Glutamatergic neuron (in vitro differentiated cells): ENCODE measurements around the gene FLRT2. TPM values are rescaled to one million over a fixed set of nuclear protein-coding genes. Genes with fewer than 3 reads are reported as not detected.

Experiments
- DNase-seq: peaks from one replicate; pipeline ENCODE4 v3.0.0; 2022
- H3K27ac Mint-ChIP-seq: one replicate; pipeline ENCODE4 v1.8.0; 2020; ENCODE audit warnings: mild to moderate bottlenecking, mixed read lengths, inconsistent platforms; ENCODE audit not compliant: unreplicated experiment
- H3K27me3 Mint-ChIP-seq: one replicate; pipeline ENCODE4 v1.8.0; 2020; ENCODE audit warnings: mild to moderate bottlenecking, moderate library complexity, mixed read lengths, inconsistent platforms; ENCODE audit not compliant: unreplicated experiment
- H3K36me3 Mint-ChIP-seq: one replicate; pipeline ENCODE4 v1.8.0; 2020; ENCODE audit warnings: mild to moderate bottlenecking, mixed read lengths, inconsistent platforms; ENCODE audit not compliant: unreplicated experiment
- H3K4me1 Mint-ChIP-seq: one replicate; pipeline ENCODE4 v1.8.0; 2020; ENCODE audit warnings: mild to moderate bottlenecking, low read depth, mixed read lengths, inconsistent platforms; ENCODE audit not compliant: unreplicated experiment
- H3K4me3 Mint-ChIP-seq: one replicate; pipeline ENCODE4 v1.8.0; 2020; ENCODE audit warnings: mild to moderate bottlenecking, mixed read lengths, inconsistent platforms; ENCODE audit not compliant: unreplicated experiment
- H3K9me3 Mint-ChIP-seq: one replicate; pipeline ENCODE4 v1.8.0; 2020; ENCODE audit warnings: mild to moderate bottlenecking, moderate library complexity, mixed read lengths, inconsistent platforms; ENCODE audit not compliant: unreplicated experiment
- CTCF ChIP-seq: fragments of 200-600 bp; sonication (generic); IDR thresholded peaks from one replicate; pipeline ENCODE4 v1.5.0; 2021; ENCODE audit not compliant: partially characterized antibody, unreplicated experiment
- total RNA-seq: library from RNA; stranded (reverse); fragmentation: NEBNext Ultra II Directional; extraction: Animal tissue kit (Norgen Biotek cat#: 25700); gene quantifications from one replicate; pipeline ENCODE4 v1.2.1, GENCODE V29; 2021; ENCODE audit not compliant: unreplicated experiment

FLRT2 gene
- total RNA-seq, 1 donor from 2014 or later = 69.6 TPM

- H3K36me3 Mint-ChIP-seq = no peaks in the 10 kb centered on the region
- H3K4me1 Mint-ChIP-seq = peaks cover 30% of the 10 kb centered on the region
- no peak overlapping the region for H3K27ac Mint-ChIP-seq
- peaks cover 2% of the 10 kb centered on the region for H3K27me3 Mint-ChIP-seq
- H3K9me3 Mint-ChIP-seq = no peaks in the 10 kb centered on the region
- TF ChIP-seq CTCF = no peak
- no peak for DNase-seq
- H3K4me3 Mint-ChIP-seq = no peak overlapping the region
These were observed 45.1 kb downstream of the FLRT2 start for GRCh38 chr14:85574853-85575616.

GRCh38 chr14:85575617-85575898 lies 45.6 kb downstream of the FLRT2 start:
- Mint-ChIP-seq H3K4me1 (peaks cover 30% of the 10 kb centered on the region), H3K36me3 (no peaks in the 10 kb centered on the region), H3K27ac (no peak overlapping the region), H3K9me3 (no peaks in the 10 kb centered on the region), H3K27me3 (peaks cover 2% of the 10 kb centered on the region), H3K4me3 (no peak overlapping the region)
- DNase-seq = no peak
- no peak for TF ChIP-seq CTCF

- H3K36me3 Mint-ChIP-seq = no peaks in the 10 kb centered on the region
- DNase-seq = no peak
- no peak overlapping the region for H3K4me3 Mint-ChIP-seq
- no peak for TF ChIP-seq CTCF
- H3K27ac Mint-ChIP-seq = no peak overlapping the region
- H3K4me1 Mint-ChIP-seq = peaks cover 32% of the 10 kb centered on the region
- no peaks in the 10 kb centered on the region for H3K9me3 Mint-ChIP-seq
- H3K27me3 Mint-ChIP-seq = peaks cover 2% of the 10 kb centered on the region
These were observed 46.3 kb downstream of the FLRT2 start for GRCh38 chr14:85576218-85576617.

GRCh38 chr14:85576848-85577542 lies 47.1 kb downstream of the FLRT2 start:
- Mint-ChIP-seq H3K27me3 (peaks cover 2% of the 10 kb centered on the region), H3K9me3 (no peaks in the 10 kb centered on the region), H3K36me3 (no peaks in the 10 kb centered on the region), H3K4me1 (peaks cover 32% of the 10 kb centered on the region), H3K27ac (no peak overlapping the region), H3K4me3 (no peak overlapping the region)
- DNase-seq = no peak
- TF ChIP-seq CTCF = no peak

- peaks cover 2% of the 10 kb centered on the region for H3K27me3 Mint-ChIP-seq
- peaks cover 31% of the 10 kb centered on the region for H3K4me1 Mint-ChIP-seq
- TF ChIP-seq CTCF = no peak
- no peaks in the 10 kb centered on the region for H3K36me3 Mint-ChIP-seq
- no peaks in the 10 kb centered on the region for H3K9me3 Mint-ChIP-seq
- H3K27ac Mint-ChIP-seq = no peak overlapping the region
- no peak overlapping the region for H3K4me3 Mint-ChIP-seq
- no peak for DNase-seq
These were observed 47.7 kb downstream of the FLRT2 start for GRCh38 chr14:85577543-85578114.
